ENCODE measurements around the gene IL21. TPM values are rescaled to one million over a fixed set of nuclear protein-coding genes. Genes with fewer than 3 reads are reported as not detected.
"Not testable (repeated sequence)": the region's sequence is repeated elsewhere in the genome, so short reads cannot be mapped to it uniquely, and the experiment has no call there.

Gene IL21
- total and polyA plus RNA-seq, 2 of the 13 experiments (the other 11 are each of a cell fraction or from before 2014, with no cell fraction given) = not detected

GRCh38 chr4:122656583-122656982 is 35.7 kb upstream of the IL21 start:
- DNase-seq (ENCODE audit: low spot score); H2AFZ ChIP-seq (ENCODE audit: low read length); intact Hi-C loops (cut with micrococcal nuclease; ENCODE audit: unreplicated experiment); H3K79me2 ChIP-seq (ENCODE audit: insufficient read depth, low read length); FAIRE-seq; H3K27ac ChIP-seq (ENCODE audit: extremely low read length, insufficient read depth, low read length); POLR2A ChIA-PET; H3K36me3 ChIP-seq (replicated peaks in 1 of 2; ENCODE audit: control insufficient read depth in 1 of 2, insufficient read depth in 2 of 2, low read length in 2 of 2); H3K4me2 ChIP-seq (ENCODE audit: low read depth, low read length); H3K4me3 ChIP-seq (replicated peaks in 1 of 3; ENCODE audit: insufficient read depth in 1 of 3, low read depth in 2 of 3, low read length in 3 of 3); H3K9ac ChIP-seq (ENCODE audit: insufficient read depth, low read depth, low read length); BruUV-seq (replicated peaks); H3K9me3 ChIP-seq (ENCODE audit: low read length); CTCF ChIA-PET (ENCODE audit: low intra/inter-chr PET ratio, low total read pairs); H4K20me1 ChIP-seq (ENCODE audit: insufficient read depth, low read length); H3K4me1 ChIP-seq (ENCODE audit: insufficient read depth, low read length); ATAC-seq; H3K27me3 ChIP-seq (ENCODE audit: control insufficient read depth in 1 of 2, insufficient read depth in 2 of 2, low read length in 2 of 2); in situ Hi-C loops (cut with HindIII; ENCODE audit: extremely low pct_ligation_motif_present, low pct_unique_long_range_greater_than_20kb): not testable (repeated sequence)
- WGBS (ENCODE audit: low lambda C conversion rate) = 27% methylated on average over 5 of the region's 5 CpGs

DNA sequence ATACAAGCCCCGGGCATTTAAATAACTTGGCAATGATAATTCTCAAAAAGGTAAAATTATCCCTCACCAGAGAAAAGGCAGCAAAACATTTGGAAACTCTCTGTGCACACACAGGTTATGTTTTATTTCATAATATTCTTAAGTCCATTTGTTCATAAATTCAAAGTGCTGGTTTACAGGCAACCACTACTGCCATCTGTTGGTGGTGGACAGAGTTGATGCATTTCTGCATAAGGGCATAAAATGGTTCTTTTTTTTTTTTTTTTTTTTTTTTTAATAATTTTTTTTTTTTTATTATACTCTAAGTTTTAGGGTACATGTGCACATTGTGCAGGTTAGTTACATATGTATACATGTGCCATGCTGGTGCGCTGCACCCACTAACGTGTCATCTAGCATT is 31.5 kb upstream of the IL21 start:
- POLR2A ChIA-PET = no interaction called here
- intact Hi-C loops (cut with micrococcal nuclease; ENCODE audit: unreplicated experiment) (no loop called here), in situ Hi-C loops (cut with HindIII; ENCODE audit: extremely low pct_ligation_motif_present, low pct_unique_long_range_greater_than_20kb) (no loop called here)
- Histone ChIP-seq H2AFZ (ENCODE audit: low read length) (no peak overlapping the region), H3K4me1 (ENCODE audit: insufficient read depth, low read length) (no peaks in the 10 kb centered on the region), H3K9ac (ENCODE audit: insufficient read depth, low read depth, low read length) (no peak overlapping the region), H3K27me3 (ENCODE audit: control insufficient read depth in 1 of 2, insufficient read depth in 2 of 2, low read length in 2 of 2) (no peaks in the 10 kb centered on the region), H3K79me2 (ENCODE audit: insufficient read depth, low read length) (no peaks in the 10 kb centered on the region), H3K9me3 (ENCODE audit: low read length) (no peaks in the 10 kb centered on the region), H3K4me2 (ENCODE audit: low read depth, low read length) (no peak overlapping the region), H3K36me3 (replicated peaks in 1 of 2; ENCODE audit: control insufficient read depth in 1 of 2, insufficient read depth in 2 of 2, low read length in 2 of 2) (no peaks in the 10 kb centered on the region), H4K20me1 (ENCODE audit: insufficient read depth, low read length) (no peaks in the 10 kb centered on the region), H3K4me3 (replicated peaks in 1 of 3; ENCODE audit: insufficient read depth in 1 of 3, low read depth in 2 of 3, low read length in 3 of 3) (no peak overlapping the region), H3K27ac (ENCODE audit: extremely low read length, insufficient read depth, low read length) (no peak overlapping the region)
- CTCF ChIA-PET (ENCODE audit: low intra/inter-chr PET ratio, low total read pairs) = no interaction called here
- FAIRE-seq (no peak), DNase-seq (ENCODE audit: low spot score) (peak; percentile 14), ATAC-seq (no peak)
- no TSS peak for BruUV-seq (replicated peaks)
- 58% methylated on average over 1 of the region's 3 CpGs for WGBS (ENCODE audit: low lambda C conversion rate)
- TF ChIP-seq, protein P1, sequence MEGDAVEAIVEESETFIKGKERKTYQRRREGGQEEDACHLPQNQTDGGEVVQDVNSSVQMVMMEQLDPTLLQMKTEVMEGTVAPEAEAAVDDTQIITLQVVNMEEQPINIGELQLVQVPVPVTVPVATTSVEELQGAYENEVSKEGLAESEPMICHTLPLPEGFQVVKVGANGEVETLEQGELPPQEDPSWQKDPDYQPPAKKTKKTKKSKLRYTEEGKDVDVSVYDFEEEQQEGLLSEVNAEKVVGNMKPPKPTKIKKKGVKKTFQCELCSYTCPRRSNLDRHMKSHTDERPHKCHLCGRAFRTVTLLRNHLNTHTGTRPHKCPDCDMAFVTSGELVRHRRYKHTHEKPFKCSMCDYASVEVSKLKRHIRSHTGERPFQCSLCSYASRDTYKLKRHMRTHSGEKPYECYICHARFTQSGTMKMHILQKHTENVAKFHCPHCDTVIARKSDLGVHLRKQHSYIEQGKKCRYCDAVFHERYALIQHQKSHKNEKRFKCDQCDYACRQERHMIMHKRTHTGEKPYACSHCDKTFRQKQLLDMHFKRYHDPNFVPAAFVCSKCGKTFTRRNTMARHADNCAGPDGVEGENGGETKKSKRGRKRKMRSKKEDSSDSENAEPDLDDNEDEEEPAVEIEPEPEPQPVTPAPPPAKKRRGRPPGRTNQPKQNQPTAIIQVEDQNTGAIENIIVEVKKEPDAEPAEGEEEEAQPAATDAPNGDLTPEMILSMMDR (CRISPR knock-in tag; IDR thresholded peaks at IDR 0.05) = peak; percentile 32
- TF ChIP-seq ZNF768 (CRISPR knock-in tag; IDR thresholded peaks at IDR 0.05) = no peak
- TF ChIP-seq PPARG (CRISPR knock-in tag; conservative IDR thresholded peaks at IDR 0.05) = no peak
- TF ChIP-seq SMC3 (IDR thresholded peaks at IDR 0.05; ENCODE audit: low read length) = 0 out of 2 replicates have a peak, but pooled peaks have one; percentile 6
- no peak for TF ChIP-seq STAG1 (CRISPR knock-in tag; IDR thresholded peaks at IDR 0.05)
- TF ChIP-seq ARNT2 (CRISPR knock-in tag; IDR thresholded peaks at IDR 0.05; ENCODE audit: low read depth) = no peak
